Epithelial cell of proximal tubule (primary cell): ENCODE measurements around the gene SMAD6. TPM values are rescaled to one million over a fixed set of nuclear protein-coding genes. Genes with fewer than 3 reads are reported as not detected.

Experiments used
- DNase-seq: peaks from one replicate; pipeline ENCODE4 v3.0.0-alpha.2; 2011; ENCODE audit warnings: low read depth
- H3K4me3 ChIP-seq: 2 replicates; pipeline ENCODE4 v1.5.1; 2011; ENCODE audit warnings: low read depth, mild to moderate bottlenecking, low read length
- total RNA-seq: library from RNA; depleted of rRNA; stranded (reverse); fragments of >200 nt; gene quantifications from 2 replicates; pipeline ENCODE4 v1.2.3, GENCODE V29; 2015
- TF ChIP-seq, protein P1 (sequence below): conservative IDR thresholded peaks from 2 replicates; pipeline ENCODE4 v1.5.1; 2012; ENCODE audit warnings: low read depth, mild to moderate bottlenecking, low read length

Gene SMAD6
- total RNA-seq, 1 donor from 2014 or later: 22.1 TPM

DNA sequence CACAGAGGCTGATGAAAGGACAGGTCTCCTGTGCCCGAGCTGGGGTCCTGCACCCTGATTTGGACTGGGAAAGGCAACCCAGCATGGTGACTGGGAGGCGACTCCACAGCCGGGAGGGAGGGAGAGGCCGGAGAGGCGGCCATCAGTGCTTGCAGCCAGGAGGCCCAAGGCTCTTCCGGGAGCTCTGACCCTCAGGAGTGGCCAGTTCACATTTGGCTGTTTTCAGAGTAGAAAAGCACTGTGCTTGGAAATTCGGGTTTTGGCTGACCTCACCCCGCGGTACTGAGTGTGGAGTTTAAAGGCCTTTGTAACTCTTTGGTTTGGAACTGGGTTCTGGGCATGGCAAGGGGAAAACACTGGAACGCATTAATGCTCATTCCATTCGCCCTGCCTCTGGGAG lies 31.9 kb downstream of the SMAD6 start:
- H3K4me3 ChIP-seq: no peak overlapping the region
- TF ChIP-seq, protein P1, sequence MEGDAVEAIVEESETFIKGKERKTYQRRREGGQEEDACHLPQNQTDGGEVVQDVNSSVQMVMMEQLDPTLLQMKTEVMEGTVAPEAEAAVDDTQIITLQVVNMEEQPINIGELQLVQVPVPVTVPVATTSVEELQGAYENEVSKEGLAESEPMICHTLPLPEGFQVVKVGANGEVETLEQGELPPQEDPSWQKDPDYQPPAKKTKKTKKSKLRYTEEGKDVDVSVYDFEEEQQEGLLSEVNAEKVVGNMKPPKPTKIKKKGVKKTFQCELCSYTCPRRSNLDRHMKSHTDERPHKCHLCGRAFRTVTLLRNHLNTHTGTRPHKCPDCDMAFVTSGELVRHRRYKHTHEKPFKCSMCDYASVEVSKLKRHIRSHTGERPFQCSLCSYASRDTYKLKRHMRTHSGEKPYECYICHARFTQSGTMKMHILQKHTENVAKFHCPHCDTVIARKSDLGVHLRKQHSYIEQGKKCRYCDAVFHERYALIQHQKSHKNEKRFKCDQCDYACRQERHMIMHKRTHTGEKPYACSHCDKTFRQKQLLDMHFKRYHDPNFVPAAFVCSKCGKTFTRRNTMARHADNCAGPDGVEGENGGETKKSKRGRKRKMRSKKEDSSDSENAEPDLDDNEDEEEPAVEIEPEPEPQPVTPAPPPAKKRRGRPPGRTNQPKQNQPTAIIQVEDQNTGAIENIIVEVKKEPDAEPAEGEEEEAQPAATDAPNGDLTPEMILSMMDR: no peak
- DNase-seq: no peak

DNA sequence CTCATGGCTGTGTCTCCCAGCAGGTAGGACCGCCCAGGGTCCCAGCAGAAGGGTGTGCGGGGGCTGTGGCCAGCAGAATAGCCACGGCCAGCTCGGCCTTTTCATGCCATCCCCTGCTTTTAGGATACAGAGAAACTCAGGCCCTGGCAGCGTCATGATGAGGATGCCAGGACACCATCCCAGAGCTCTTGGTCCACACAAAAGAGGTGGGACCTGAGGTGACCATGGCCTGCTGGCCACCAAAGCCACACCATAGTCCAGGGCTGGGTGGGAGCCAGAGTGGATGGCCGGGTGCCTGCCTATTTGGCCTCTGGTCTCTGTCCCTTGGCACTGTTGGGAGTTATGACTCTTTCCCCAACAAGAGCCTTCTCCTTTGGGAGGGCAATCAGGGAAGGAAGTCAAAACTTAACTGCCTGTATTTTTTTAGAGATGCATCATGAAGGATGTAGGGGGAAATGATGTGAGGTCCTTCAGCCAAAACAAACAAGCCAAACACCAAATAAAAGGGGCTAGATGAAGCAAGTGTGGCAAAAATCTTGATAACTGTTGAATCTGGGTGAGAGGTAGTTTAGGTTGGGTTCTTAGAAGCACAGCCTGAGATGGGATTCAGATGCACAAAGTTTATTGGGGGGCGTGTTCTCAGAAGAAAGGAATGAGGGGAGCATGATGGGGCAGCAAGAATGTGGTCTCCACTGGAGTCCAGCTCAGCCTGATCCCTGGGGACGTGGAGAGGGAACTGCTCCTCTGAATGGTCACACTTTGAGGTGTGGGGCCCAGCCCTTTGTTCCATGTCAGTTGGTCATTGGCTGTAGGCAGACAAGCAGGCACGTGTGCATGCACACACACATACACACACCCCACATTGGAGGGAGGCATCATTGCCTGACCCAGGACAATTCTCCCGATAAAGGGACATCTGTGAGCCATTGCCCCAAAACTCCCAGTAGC lies 33.2 kb downstream of the SMAD6 start:
- TF ChIP-seq, protein P1: no peak
- H3K4me3 ChIP-seq: no peak overlapping the region
- DNase-seq: no peak

DNA sequence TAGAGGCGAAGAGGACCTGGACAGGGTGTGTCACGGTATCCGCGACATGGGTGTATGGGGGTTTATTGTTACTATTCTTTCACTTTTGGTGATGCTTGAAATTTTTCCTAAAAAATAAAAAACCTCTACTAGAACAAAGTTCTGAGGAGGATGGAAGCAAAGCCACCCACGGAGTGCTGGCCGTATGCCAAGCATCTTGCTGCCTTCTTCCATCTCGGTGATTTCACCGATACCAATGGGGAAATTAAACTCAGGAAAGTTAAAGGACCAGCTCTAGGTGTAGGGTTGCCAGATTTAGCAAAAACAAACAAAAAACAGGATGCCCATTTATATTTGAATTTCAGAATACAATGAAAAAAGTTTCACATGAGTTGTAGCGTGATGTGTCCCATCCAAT lies 33.9 kb downstream of the SMAD6 start:
- TF ChIP-seq, protein P1: no peak
- DNase-seq: no peak
- no peak overlapping the region for H3K4me3 ChIP-seq

DNA sequence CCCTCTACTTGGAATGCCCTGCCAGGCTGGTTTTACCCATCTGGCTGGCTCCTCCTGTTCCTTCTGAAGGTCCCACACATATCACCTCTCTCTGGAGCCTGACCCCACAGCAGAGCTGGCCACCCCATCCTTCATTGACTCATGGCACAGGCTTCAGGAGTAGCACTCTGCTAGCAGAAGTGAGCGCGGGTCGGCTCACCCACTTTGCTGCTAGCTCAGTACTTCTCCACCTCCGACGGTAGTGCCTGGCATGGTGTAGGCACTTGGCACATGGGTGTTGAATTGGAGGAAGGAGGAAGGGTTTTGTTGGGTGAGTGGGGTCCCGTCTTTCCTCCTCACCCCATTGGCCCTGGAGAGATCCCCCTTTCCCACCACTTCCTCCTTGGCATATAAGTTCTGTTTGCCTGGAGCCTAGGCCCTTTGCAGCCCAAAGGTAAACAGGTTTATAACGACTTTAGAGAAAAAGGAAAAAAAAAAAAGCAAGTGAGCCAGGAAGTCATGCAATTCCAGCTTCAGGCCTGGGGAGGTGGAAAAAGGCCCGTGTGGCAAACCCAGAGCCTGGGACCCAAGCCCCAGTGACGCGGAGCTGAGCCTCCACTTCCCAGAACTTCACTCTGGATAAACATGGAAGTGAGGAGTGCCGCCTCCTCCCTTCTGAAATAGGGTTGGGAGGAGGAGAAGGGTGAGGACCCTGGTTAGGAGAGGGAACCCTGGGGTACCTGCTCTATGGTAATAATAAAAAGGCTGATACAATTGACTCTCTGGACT lies 35.4 kb downstream of the SMAD6 start:
- no peak overlapping the region for H3K4me3 ChIP-seq
- TF ChIP-seq, protein P1: no peak
- no peak for DNase-seq

DNA sequence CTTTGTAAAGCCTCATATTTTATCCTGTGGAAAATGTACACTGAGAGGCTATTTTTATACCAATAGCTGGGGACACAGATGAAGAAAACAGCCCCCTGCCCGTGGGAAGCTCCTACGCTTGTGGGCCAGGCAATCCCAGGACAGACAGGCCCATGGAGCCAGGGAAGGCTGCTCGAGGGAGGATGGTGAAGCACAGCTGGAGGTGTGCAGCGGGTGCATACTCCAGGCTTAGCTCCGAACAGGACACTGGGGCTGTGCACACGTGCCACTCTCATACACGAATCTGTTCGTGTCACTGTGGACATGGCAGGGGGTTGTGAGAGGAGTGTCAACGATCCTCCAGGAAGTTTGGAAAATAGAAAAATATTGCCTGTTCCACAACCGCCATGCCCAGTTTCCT lies 36.1 kb downstream of the SMAD6 start:
- no peak for DNase-seq
- TF ChIP-seq, protein P1: no peak
- no peak overlapping the region for H3K4me3 ChIP-seq

DNA sequence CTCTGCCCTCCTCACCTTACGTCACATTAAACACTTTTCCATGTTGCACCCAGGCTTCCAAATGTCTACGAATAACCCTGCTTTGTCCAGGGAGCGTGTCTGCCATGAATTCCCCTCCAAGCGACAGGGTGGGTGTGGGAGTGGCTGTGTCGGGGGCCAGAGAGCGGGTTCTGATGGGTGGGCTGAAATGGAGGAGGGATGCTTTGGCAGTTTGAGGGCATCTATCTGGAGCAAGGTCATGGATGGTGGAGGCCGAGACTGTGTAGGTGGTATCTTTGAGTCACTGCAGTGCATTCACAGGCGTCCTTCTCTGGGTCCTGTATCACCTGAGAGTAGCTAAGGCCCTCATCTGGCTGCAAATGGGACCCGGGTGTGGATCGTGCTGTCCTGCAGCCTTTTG lies 36.6 kb downstream of the SMAD6 start:
- TF ChIP-seq, protein P1: no peak
- DNase-seq: no peak
- H3K4me3 ChIP-seq: no peak overlapping the region
